ENCODE results near the gene IRF2BP1.

Gene IRF2BP1, protein sequence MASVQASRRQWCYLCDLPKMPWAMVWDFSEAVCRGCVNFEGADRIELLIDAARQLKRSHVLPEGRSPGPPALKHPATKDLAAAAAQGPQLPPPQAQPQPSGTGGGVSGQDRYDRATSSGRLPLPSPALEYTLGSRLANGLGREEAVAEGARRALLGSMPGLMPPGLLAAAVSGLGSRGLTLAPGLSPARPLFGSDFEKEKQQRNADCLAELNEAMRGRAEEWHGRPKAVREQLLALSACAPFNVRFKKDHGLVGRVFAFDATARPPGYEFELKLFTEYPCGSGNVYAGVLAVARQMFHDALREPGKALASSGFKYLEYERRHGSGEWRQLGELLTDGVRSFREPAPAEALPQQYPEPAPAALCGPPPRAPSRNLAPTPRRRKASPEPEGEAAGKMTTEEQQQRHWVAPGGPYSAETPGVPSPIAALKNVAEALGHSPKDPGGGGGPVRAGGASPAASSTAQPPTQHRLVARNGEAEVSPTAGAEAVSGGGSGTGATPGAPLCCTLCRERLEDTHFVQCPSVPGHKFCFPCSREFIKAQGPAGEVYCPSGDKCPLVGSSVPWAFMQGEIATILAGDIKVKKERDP

DNA sequence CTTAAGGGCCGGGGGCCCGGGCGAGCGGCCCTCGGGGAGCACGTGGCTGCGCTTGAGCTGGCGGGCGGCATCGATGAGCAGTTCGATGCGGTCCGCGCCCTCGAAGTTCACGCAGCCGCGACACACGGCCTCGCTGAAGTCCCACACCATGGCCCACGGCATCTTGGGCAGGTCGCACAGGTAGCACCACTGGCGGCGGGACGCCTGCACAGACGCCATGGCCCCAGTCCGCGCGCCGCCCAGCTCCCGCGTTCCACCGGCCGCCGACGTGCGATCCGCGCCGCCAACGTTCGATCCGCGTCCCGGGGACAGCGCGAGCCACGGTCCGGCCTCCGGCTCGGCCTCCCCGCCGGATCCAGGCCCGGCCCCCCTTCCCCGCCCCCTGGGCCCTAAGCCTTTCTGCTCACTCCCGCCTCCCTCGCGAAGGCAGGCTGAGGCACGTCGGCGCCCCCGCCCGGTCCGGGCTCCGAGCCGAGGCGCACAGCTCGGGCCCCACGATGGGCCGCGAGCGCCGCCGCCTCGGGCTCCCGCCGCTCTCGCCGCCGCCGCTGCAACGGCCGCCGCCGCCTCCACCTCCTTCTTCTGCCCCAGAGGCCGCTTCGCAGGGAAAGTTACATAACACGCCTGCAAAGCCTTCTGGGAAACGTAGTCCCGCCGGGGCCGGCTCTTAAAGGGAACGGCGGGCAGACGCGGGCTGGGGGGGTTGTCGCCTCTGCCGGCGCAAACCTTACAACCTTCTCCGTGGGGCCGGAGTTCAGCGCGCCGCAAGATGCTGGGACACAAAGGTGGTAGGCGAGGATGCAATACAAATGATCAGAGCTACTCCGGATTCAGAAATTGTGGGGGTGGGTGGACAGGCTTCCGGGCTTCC is at the start of gene IRF2BP1:
TSS of gene IRF2BP1 (minus strand) at position 586 of the 871 bp plus-strand sequence. CDS start at position 219, 367 bp downstream.
- DNase-seq (ENCODE audit: low spot score): peak; percentile 96

DNA sequence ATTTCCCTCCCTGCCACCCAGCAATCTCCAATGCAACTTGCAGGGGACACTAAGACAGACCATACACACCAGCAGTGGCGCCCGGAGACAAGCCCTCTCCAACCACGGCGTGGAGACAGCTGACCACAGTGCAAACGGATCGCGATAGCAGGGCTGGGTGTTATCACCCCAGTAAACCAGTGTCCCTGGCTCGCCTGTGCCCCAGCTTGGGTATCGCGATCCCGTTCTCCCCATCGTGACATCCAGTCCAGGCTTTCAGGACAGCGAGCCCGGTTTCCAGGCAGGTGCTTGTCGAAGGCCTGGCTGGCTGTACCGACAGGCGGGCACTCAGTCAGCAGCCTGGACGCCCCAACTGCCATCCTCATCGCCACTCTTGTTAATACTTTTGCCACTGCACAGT is 49.3 kb upstream of the IRF2BP1 start:
- DNase-seq (ENCODE audit: low spot score): no peak

DNA sequence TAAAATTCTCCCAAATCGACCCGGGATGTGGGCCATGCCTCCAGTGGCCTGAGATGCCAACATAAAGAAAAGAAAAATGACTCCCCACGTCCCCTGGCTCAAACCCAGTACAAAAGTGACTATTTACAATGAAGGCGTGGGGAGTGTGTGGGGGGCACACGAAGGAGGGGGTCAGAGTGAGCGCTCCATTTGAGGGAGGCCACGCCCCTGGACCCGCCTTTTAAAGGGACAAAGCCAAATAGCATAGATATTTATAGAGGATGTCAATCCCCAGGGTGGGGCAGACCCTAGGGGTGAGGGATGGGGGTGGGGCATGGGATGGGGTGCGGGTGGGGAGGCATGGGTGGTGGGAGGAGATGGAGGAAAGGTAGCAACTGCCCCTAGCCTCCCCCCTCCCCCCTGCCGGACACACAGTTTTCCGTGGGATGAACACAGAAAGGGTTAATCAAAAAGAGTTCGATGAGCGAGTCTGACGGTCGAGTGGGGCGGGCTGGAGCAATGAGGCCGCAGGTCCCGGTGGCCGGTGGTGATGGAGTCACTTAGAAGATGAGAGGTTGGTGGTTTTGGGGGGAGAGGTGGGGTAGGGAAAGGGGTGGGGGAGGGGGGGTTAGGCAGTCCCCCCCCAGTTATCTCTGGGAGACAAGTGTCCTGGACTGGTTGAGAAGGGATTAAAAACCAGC is 48.8 kb upstream of the IRF2BP1 start:
- no peak for DNase-seq (ENCODE audit: low spot score)

DNA sequence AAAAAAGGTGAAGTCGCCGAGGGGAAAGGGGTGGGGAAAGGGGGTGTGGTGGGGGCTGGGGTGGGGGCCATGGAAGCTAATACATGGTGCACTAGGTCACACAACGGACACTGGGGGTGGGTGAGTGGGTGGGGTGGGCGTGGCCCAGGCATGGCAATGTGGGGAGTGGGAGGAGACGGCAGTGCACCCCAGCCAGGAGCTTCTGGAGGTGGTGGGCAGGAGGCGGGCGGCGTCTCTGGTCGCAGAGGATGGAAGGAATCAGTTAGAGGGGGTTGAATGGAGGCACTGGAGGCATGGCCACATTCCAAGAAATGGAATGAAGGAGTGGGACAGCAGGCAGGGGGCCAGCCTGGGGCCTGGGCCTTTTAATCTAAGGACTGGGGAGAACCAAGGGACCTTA is 47.8 kb upstream of the IRF2BP1 start:
- no peak for DNase-seq (ENCODE audit: low spot score)

DNA sequence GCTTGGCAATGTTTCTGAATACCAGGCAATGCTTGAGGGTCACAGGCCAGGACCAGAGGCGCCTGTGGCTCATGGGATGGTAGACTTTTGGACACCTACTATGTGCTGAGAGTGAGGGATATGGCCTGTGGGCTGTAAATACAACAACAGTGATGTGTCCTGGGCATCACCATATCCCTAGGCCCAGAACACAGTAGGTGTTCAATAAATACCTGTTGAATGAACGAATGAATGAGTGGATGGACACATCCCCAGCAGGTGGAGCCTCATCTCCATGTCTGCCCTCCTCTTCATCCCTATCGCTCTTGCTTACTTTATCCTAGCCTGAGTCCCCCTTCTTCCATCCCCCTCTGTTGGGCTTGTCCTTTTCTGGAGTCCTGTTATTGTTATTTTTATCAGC is 45.1 kb upstream of the IRF2BP1 start:
- DNase-seq (ENCODE audit: low spot score): no peak

DNA sequence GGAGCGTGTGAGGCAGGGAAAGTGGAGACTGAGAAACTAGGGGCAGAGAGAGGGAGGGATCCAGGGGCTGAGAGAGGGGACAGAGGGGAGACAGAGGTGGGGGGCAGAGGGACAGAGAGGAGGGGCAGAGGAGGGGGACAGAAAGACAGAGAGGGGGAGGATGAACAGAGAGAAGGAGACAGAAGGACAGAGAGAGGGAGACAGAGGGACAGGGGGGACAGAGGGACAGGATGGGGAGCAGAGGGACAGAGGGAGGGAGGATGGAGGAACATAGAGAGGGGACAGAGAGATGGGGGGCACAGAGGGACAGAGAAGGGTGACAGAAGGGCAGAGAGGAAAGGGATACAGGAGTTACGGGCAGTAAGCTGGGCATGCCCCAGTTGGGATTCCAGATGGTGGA is 43.3 kb upstream of the IRF2BP1 start:
- DNase-seq (ENCODE audit: low spot score): no peak

DNA sequence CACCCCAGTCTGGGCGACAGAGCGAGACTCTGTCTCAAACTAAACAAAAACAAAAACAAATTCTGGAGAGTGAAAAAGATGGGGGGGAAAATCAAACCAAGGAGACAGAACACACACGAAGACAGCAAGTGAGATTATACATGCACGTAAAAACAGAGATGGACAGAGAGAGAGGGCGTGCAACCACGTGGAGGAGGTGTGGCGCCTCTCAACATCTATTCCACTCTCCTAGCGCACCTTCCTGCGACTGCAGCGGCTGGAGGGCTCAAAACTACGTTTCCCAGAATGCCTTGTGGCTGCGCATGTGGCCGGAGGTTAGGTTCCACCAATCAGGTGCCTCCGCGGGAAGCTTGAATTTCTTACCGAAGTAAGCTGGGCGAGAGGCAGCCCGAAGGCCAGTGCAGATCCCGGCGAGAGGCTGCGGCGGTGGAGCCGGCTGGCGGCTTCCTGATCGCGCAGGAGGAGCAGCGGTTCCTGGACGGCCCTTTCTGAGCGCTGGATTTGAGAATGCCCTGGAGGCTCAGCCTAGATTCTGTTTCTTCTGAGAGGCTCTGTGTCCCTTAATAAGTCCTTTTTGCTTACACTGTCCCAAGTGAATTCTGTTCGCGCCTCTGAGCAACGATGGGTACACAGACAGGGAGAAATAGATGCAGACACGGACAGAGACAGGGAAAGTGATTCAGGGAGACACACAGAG is 41.8 kb upstream of the IRF2BP1 start:
- peak; percentile 99 for DNase-seq (ENCODE audit: low spot score)

DNA sequence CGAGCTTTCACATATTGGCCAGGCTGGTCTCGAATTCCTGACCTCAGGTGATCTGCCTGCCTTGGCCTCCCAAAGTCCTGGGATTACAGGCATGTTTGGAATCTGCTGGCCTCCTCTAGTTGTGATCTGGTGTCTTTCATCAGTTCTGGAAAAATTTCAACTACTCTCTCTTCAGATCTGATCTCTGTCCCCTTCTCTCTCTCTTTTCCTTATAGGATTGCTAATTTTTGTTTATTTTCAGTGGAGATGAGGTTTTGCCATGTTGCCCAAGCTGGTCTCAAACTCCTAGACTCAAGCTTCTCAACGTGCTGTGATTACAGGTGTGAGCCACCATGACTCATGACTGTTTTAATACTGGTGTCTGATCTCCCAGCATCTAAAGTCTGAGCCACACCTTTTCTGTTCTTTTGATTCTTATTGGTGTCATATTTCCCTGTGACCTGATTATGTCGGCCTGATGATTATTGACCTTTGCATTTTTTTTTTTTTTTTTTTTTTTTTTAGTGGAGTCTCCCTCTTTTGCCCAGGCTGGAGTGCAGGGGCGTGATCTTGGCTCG is 39.0 kb upstream of the IRF2BP1 start:
- DNase-seq (ENCODE audit: low spot score): no peak

DNA sequence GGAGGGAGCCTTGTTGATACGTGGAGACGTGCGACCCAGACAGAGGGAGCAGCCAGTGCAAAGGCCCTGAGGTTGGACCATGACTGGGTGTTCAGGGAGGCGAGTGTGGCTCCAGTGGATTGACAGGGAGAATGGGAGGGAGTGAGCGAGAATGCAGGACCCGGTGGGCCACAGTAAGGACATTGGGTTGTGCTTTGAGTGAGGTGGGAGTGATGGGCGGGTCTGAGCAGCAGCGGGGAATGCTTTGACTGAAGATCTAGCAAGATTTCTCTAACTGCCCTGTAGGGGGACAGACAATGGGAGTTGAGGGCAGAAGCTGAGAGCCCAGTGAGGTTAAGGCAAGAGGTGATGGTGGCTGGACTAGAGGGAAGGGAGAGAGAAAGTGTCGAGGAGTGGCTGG is 36.3 kb upstream of the IRF2BP1 start:
- DNase-seq (ENCODE audit: low spot score): no peak

DNA sequence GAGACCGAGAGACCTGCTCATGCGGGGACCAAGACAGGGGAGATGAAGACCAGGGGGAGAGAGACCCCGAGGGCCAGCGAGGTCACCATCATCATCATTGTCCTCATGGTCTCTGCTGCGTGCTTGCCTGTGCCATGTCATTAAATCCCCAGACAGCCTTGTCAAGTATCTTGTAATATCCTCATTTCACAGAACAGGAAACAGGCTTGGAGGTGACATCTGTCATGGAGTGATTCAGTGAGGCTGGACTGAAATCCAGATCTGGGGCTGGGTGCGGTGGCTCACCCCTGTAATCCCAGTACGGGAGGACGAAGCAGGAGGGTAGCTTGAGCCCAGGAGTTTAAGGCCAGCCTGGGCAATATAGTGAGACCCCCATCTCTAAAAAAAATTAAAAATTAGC is 34.5 kb upstream of the IRF2BP1 start:
- DNase-seq (ENCODE audit: low spot score): no peak

DNA sequence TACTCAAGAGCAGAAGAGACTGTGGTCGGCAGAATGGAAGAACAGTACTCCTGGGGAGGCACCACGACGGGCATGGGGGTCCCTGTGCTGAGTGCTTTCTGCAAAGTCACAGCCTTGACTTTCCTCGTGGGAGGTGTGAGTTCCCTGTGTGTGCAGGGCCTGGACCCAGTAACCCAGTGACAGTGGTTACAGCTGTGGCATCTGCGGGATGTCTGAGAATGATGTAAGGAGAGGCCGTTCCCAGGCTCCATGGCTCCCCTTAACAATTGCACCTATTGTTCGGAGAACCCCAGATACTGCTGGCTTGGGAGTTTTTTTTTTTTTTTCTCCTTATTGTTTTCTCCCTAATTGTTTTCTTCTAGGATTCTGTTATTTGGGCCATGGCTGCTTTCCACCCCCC is 33.7 kb upstream of the IRF2BP1 start:
- DNase-seq (ENCODE audit: low spot score): no peak

DNA sequence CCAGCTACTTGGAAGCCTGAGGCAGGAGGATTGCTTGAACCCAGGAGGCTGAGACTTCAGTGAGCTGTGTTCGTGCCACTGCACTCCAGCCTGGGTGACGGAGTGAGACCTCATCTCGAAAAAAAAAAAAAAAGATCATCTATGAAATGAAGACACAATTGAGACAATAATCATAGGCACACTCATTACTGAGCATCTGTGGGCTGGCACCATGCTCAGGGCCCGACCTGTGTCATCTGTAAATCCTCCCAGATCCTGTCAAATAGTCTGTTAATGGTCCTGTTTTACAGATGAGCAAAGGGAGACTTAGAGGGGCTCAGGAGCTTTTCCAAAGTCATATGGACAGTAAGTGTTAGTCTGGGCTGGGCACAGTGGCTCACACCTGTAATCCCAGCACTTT is 32.8 kb upstream of the IRF2BP1 start:
- no peak for DNase-seq (ENCODE audit: low spot score)

DNA sequence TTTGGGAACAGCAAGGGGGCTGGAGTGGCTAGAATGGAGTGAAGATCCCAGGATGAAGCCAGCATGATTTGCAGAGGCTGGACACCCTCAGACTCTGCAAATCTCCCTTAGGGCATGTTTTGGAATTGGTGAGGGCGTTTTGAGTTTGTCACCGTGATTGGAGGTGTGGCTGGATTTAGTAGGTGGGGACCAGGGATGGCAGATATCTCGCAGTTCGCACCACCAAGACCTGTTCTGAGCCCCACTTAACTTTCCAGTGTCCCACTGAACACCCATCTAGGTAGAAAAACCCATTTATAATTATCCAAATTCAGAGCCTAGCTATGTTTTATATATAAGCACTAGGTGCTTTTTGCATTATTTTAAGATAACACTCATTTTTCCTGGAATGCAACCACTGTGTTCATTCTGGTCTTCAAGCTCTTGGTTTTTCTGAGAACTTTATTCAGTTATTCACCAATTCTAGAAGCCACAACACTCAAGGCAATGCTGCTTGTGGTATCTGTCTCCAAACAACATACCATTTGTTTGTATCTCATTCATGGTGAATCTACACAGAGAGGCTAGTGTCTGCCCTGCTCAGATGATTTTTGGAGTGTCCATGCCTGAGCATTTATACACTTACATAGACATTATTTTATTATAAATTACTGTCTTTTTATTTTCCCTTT is 31.6 kb upstream of the IRF2BP1 start:
- DNase-seq (ENCODE audit: low spot score): no peak

DNA sequence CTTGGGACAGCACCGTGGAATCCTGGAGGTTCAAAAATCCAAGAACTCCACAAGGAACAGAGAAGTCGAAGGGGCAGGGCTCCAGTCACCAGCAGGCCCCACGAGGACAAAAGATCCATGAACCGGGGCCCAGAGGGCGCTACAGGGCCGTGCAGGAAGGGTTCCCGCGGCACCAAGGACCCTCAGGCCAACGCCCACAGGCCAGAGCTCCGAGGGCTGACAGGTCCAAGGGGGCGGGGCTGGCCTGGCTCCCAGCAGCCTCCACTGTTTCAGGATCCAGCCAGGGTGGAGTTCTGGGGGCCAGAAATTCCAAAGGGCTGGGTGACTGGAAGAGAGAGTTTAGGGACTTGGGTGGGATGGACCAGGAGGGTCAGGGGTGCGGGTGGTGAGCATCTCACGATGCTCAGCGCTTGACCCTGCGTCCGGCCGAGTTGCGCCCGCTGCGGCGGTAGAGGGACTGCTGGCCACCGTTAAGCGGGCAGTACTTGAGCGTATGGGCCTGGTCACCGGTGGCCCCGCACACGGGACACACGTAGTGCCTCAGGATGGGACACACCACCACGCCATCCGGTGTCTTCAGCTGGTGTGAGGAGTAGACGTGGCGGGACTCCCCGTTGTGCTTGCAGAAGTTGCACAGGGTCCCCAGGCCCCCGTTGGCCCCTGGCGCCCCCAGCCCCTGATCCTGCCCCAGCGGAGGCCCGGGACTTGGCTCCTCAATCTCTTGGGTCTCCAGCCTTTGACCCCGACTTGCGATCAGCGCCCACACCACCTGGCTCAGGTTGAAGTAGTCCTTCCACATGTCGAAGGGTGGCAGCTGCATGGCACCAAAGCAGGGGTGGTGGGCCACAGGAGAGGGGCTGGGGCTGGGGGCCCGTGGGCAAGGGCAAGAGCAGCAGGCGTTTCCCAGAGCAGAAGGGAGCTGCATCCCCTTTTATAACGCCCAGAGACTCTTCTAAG is 28.2 kb upstream of the IRF2BP1 start, which contains the start of gene NANOS2:
TSS of gene NANOS2 (minus strand) at position 905 of the 957 bp plus-strand sequence. CDS start at position 820, 85 bp downstream.
- DNase-seq (ENCODE audit: low spot score): no peak

DNA sequence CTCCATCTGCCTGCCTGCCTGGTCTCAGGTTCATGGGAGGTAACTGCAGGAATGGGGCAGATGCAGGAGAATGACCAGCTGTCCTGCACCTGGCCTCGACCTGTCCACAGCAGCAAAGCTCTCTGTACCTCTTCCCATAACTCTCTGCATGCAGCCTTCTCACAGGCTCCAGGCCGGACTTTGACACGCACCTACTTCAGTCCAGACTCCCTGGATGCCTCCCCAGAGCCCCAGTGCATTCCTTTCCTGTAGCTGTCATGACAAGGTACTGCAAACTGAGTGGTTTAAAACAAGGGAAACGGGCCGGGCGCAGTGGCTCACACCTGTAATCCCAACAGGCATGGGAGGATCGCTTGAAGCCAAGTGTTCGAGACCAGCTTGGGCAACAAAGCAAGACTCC is 25.4 kb upstream of the IRF2BP1 start:
- DNase-seq (ENCODE audit: low spot score): no peak

DNA sequence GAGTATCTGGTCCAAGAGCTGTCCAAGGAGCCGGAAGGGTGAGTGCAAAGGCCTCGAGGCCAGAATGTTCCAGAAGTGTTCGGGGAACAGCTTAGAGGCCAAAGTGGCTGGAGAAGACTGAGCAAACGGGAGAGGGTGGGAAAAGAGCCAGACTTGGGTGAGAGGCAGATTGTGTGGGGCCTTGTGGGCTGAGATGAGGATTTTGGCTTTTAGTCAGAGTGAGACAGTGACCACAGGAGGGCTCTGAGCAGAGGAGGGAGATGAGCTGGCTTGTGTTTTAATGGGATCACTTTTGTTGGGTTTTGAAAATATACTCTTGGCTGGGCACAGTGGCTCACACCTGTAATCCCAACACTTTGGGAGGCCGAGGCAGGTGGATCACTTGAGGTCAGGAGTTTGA is 23.0 kb upstream of the IRF2BP1 start:
- DNase-seq (ENCODE audit: low spot score): no peak

DNA sequence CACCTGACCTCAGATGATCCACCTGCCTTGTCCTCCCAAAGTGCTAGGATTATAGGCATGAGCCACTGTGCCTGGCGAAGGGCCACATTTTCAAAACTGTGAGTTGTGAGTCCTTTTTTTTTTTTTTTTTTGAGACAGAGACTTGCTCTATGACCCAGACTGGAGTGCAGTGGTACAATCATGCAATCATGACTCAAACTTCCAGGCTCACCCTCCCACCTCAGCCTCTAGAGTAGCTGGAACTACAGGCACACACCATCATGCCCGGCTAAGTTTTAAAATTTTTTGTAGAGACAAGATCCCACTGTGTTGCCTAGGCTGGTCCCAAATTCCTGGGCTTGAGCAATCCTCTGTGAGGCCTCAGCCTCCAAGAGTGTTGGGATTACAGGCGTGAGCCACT is 20.3 kb upstream of the IRF2BP1 start:
- no peak for DNase-seq (ENCODE audit: low spot score)

DNA sequence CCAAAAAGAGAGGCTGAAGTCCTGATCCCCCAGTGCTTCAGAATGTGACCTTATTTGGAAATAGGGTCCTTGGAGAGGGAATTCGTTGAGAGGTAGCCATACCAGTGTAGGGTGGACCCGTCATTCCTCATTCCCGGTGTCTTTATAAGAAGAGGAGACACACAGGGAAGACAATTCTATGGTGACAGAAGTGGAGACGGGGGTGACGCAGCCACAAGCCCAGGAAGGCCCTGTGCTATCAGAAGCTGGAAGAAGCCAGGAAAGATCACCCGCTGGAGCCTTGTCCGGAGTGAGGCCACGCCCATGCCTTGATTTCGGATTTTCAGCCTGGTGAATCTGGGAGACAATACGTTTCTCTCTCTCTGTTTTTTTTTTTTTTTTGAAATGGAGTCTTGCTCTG is 19.1 kb upstream of the IRF2BP1 start:
- no peak for DNase-seq (ENCODE audit: low spot score)
